NCI-H345 (cell line): Measurements from ENCODE around the gene GBE1.

Experiments
- DNase-seq: peaks from one replicate; lab custom pipeline; 2025; lab: John Stamatoyannopoulos, UW

Gene GBE1

GRCh38 chr3:81699536-81700320 is 61.7 kb downstream of the GBE1 start:
- no peak for DNase-seq

DNA sequence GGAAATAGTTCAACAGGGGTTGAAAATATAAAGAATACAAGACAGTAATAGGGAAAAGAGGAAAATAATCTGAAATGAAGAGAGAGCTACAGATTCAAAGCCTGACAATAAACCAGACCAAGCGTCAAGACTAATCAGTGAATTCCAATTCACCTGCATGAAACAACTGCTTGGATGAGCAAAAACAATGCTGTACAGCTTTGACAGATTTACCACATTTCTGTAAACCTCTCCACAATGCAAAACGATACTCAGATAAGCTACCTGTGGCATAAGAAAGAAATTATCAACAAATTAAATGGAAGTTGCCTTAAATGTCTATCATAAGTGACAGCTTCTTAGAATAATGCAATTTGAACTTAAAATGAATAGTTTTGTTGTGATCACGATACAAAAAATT is 65.4 kb downstream of the GBE1 start:
- no peak for DNase-seq

- DNase-seq = no peak
Observed at GRCh38 chr3:81695302-81695701, 66.1 kb downstream of the GBE1 start.

- no peak for DNase-seq
Observed at GRCh38 chr3:81694662-81695061, 66.8 kb downstream of the GBE1 start.

- DNase-seq = no peak
Observed at GRCh38 chr3:81692766-81693165, 68.7 kb downstream of the GBE1 start.

DNA sequence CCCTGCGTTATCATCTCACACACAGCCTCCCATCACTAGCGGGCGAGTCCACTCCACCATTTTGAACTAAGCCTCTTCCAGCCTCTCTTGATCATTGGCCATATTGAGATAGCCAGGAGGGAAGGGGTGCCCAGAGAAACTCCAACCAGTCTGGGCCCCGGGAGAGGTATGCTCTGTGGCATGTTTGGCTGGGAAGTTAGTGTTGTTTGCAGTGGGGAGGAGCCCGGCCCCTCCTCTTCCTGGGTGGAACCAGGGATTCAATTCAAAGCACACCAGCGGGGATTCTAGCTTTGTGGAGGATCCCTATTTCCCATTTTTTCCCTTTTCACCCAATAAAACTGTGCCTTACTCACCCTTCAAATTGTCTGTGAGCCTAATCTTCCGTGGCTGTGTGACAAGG is 71.8 kb downstream of the GBE1 start:
- DNase-seq = no peak

- no peak for DNase-seq
Observed at GRCh38 chr3:81684751-81685395, 76.6 kb downstream of the GBE1 start.

GRCh38 chr3:81676706-81677456 is 84.6 kb downstream of the GBE1 start:
- no peak for DNase-seq

DNA sequence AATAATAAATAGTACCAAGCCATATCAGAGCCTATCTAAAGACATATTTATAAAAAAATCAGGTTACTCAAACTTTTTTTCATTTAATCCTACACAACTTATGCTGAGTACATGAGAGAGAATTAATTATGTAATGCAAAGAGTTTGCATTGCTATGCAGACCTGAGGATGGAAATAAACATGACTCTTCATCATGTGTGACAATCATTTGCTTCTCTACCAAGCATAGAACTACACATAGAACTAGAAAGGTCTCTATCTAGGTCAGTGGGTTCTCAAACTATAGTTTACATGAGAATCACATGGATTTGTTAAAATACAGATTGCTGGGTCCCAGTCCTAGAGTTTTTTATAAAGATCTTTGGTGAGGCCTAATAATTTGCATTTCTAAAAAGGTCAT is 86.8 kb downstream of the GBE1 start:
- no peak for DNase-seq

GRCh38 chr3:81668283-81668682 is 93.2 kb downstream of the GBE1 start:
- no peak for DNase-seq

GRCh38 chr3:81666502-81667121 is 94.8 kb downstream of the GBE1 start:
- no peak for DNase-seq

DNA sequence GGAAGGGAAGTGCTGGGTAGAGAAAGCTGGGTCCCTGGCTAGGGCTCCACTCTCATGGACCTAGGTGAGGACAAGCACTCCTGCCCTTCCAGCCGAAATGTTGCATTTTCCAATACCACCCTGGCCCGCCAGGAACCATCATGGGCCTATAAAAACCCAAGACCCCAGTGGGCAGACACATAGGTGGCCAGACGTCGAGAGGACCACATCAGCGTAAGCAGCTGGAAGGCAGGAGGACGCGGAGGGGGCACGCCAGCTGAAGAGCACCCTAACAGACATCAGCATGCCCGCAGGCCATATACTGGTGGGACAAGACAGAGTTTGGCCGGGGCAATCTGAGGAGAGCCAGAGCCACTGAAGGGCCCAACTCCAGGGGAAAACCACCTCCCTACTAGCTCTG is 98.3 kb downstream of the GBE1 start:
- DNase-seq = no peak

GRCh38 chr3:81660036-81660435 is 101.4 kb downstream of the GBE1 start:
- DNase-seq = no peak

GRCh38 chr3:81658322-81658997 is 103.0 kb downstream of the GBE1 start:
- DNase-seq = no peak

DNA sequence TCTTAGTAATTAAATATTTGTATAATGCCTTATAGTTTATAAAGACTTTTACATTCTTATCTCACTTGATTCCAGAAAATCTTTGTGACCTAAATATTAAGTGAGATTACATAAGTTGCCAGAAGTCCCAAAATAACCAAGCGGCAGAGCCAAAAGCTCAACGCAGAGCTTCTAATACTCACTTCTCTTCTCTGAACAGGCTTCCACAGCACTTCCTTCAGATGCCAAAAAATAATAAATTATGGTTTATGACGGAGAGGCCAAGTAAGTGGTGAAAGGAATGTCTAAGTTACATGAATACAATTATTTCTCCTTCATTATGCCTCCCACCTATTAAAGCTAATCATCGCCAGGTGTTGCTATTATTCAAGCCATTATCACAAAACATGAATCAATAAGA is 110.3 kb downstream of the GBE1 start:
- no peak for DNase-seq

GRCh38 chr3:81650187-81650586 is 111.3 kb downstream of the GBE1 start:
- DNase-seq = no peak

GRCh38 chr3:81645248-81645647 is 116.2 kb downstream of the GBE1 start:
- no peak for DNase-seq

GRCh38 chr3:81643721-81644120 is 117.7 kb downstream of the GBE1 start:
- peak; percentile 5 for DNase-seq

GRCh38 chr3:81638480-81638879 is 123.0 kb downstream of the GBE1 start:
- DNase-seq = no peak

DNA sequence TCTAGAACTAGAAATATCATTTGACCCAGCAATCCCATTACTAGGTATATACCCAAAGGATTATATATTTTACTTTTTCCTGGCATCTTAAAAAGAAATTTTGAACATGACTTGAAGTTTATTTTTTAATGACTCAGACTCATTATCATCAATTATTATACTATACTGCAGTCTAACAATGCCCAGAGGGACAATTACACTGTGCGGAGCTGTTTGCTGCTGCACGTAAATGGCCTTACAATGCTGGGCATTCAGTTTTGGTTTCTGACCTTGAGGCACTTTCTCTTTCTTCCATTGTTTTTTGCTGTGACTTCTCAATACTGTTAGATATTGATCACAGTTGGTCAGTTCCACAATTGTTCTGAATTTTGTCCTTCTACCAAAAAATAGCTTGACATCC is 128.8 kb downstream of the GBE1 start:
- DNase-seq = no peak

- DNase-seq = no peak
Observed at GRCh38 chr3:81624756-81625155, 136.7 kb downstream of the GBE1 start.

GRCh38 chr3:81622395-81622794 is 139.1 kb downstream of the GBE1 start:
- no peak for DNase-seq
